HG03066 (cell line): Measurements from ENCODE around the gene SLC25A25.

Experiments used
- ATAC-seq: cut with Tn5 transposase; IDR thresholded peaks from one replicate; pipeline ENCODE4 v1.9.1; 2021; ENCODE audit warnings: low read depth; ENCODE audit not compliant: unreplicated experiment

SLC25A25 gene

GRCh38 chr9:128141604-128142003 is 73.6 kb downstream of the SLC25A25 start:
- no peak for ATAC-seq

- no peak for ATAC-seq
These were observed 74.0 kb downstream of the SLC25A25 start for GRCh38 chr9:128142061-128142460.

GRCh38 chr9:128142596-128142995 is 74.6 kb downstream of the SLC25A25 start:
- no peak for ATAC-seq

GRCh38 chr9:128143525-128144238 is 75.7 kb downstream of the SLC25A25 start:
- ATAC-seq: no peak

- ATAC-seq: no peak
These were observed 76.5 kb downstream of the SLC25A25 start for GRCh38 chr9:128144239-128145181.

- no peak for ATAC-seq
These were observed 77.5 kb downstream of the SLC25A25 start for GRCh38 chr9:128145536-128145935.

- no peak for ATAC-seq
These were observed 77.9 kb downstream of the SLC25A25 start for GRCh38 chr9:128145951-128146351.

GRCh38 chr9:128146591-128147120 is 78.6 kb downstream of the SLC25A25 start:
- ATAC-seq: no peak

- ATAC-seq: no peak
These were observed 80.5 kb downstream of the SLC25A25 start for GRCh38 chr9:128148509-128149000.

- ATAC-seq: no peak
These were observed 81.1 kb downstream of the SLC25A25 start, which contains the start of gene LCN2 for GRCh38 chr9:128149001-128149701. LCN2 (plus strand) TSS chr9:128149453; CDS start chr9:128149526, 73 bp downstream.

- ATAC-seq: no peak
These were observed 82.0 kb downstream of the SLC25A25 start for GRCh38 chr9:128149951-128150593.

- no peak for ATAC-seq
These were observed 82.7 kb downstream of the SLC25A25 start for GRCh38 chr9:128150594-128151308.

GRCh38 chr9:128151309-128152132 is 83.5 kb downstream of the SLC25A25 start:
- ATAC-seq: no peak

GRCh38 chr9:128152133-128153059 is 84.4 kb downstream of the SLC25A25 start:
- ATAC-seq: no peak

GRCh38 chr9:128153060-128153946 is 85.3 kb downstream of the SLC25A25 start:
- no peak for ATAC-seq

GRCh38 chr9:128153947-128154695 is 86.1 kb downstream of the SLC25A25 start:
- ATAC-seq: no peak
